Measurements from ENCODE around the gene PHLDA1.
A peak's percentile ranks its signal among the peaks of the same experiment; 100 is the strongest.
"Not testable (repeated sequence)": the region's sequence is repeated elsewhere in the genome, so short reads cannot be mapped to it uniquely, and the experiment has no call there.

Gene PHLDA1

DNA sequence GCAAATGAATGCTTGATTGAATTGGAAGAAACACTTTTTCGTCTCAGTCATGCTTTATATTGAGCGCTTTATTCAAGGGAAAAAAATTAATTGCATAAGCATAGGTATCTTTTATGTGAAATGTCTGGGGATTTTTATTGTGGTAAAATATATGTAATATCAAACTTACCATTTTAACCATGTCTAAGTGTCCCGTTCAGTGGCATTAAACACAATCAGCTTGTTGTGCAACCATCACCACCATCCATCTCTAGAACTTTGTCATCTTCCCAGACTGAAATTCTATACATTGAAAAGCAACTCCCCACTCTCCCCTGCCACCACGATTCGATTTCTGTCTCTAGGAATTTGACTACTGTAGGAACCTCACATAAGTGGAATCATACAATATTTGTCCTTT, 39.8 kb downstream of the PHLDA1 start:
- peaks cover 50% of the 10 kb centered on the region for H3K4me1 Mint-ChIP-seq (ENCODE audit: low read depth)
- peaks cover 6% of the 10 kb centered on the region for H3K36me3 Mint-ChIP-seq (ENCODE audit: low read depth)
- H3K27ac Mint-ChIP-seq: no peak overlapping the region
- H3K27me3 Mint-ChIP-seq: no peaks in the 10 kb centered on the region
- H3K9me3 Mint-ChIP-seq: no peaks in the 10 kb centered on the region
- no peak overlapping the region for H3K4me3 Mint-ChIP-seq

- no peaks in the 10 kb centered on the region for H3K27me3 Mint-ChIP-seq
- H3K9me3 Mint-ChIP-seq: no peaks in the 10 kb centered on the region
- H3K27ac Mint-ChIP-seq: no peak overlapping the region
- H3K4me1 Mint-ChIP-seq (ENCODE audit: low read depth): peaks cover 52% of the 10 kb centered on the region
- peaks cover 6% of the 10 kb centered on the region for H3K36me3 Mint-ChIP-seq (ENCODE audit: low read depth)
- H3K4me3 Mint-ChIP-seq: no peak overlapping the region
These were observed 41.2 kb downstream of the PHLDA1 start for GRCh38 chr12:75990189-75990912.

DNA sequence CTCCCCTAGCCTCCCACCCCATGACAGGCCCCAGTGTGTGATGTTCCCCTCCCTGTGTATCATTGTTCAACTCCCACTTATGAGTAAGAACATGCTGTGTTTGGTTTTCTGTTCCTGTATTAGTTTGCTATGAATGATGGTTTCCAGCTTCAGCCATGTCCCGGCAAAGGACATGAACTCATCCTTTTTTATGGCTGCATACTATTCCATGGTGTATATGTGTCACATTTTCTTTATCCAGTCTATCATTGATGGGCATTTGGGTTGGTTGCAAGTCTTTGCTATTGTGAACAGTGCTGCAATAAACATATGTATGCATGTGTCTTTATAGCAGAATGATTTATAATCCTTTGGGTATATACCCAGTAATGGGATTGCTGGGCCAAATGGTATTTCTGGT, 43.9 kb downstream of the PHLDA1 start:
- not testable (repeated sequence) for H3K36me3 Mint-ChIP-seq (ENCODE audit: low read depth)
- H3K4me1 Mint-ChIP-seq (ENCODE audit: low read depth): peaks cover 53% of the 10 kb centered on the region

GRCh38 chr12:75986001-75986746, 45.4 kb downstream of the PHLDA1 start:
- Mint-ChIP-seq H3K9me3 (no peaks in the 10 kb centered on the region), H3K36me3 (ENCODE audit: low read depth) (peaks cover 6% of the 10 kb centered on the region), H3K27ac (no peak overlapping the region)

More for the DNA sequence above, 43.9 kb downstream of the PHLDA1 start:
- H3K4me3 Mint-ChIP-seq, H3K9me3 Mint-ChIP-seq, H3K27me3 Mint-ChIP-seq, H3K27ac Mint-ChIP-seq: not testable (repeated sequence)

GRCh38 chr12:75985566-75985965, 46.0 kb downstream of the PHLDA1 start:
- no peak overlapping the region for H3K4me3 Mint-ChIP-seq
- no peak overlapping the region for H3K27ac Mint-ChIP-seq
- H3K36me3 Mint-ChIP-seq (ENCODE audit: low read depth): peaks cover 6% of the 10 kb centered on the region
- H3K27me3 Mint-ChIP-seq: no peaks in the 10 kb centered on the region
- H3K4me1 Mint-ChIP-seq (ENCODE audit: low read depth): peaks cover 63% of the 10 kb centered on the region
- H3K9me3 Mint-ChIP-seq: no peaks in the 10 kb centered on the region

More at GRCh38 chr12:75986001-75986746, 45.4 kb downstream of the PHLDA1 start:
- peaks cover 57% of the 10 kb centered on the region for H3K4me1 Mint-ChIP-seq (ENCODE audit: low read depth)
- H3K27me3 Mint-ChIP-seq: no peaks in the 10 kb centered on the region
- no peak overlapping the region for H3K4me3 Mint-ChIP-seq

DNA sequence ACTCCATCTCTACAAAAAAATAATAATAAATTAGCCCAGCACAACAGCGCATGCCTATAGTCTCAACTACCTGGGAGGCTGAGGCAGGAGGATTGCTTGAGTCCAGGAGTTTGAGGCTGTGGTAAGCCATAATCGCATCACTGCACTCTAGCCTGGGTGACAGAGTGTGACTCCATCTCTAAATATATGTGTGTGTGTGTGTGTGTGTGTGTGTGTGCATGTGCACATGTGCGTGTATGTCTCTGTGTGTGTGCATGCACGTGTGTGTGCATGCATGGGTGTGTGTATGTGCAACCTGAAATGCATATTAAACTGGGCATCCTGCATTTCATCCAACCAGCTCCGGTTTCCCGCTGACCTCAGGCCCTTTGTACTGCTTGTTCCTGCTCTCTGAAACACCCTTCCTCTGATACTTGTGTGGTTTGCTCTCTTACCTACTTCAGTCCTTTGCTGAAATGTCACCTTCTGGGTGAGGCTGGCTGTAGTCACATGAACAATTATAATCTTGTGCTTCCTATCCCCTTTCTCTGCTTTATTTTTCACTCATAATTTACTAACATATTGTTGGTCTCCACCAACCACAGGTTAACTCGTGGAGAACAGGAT, 46.9 kb downstream of the PHLDA1 start:
- peak overlapping the region; percentile 19 for H3K27ac Mint-ChIP-seq
- no peaks in the 10 kb centered on the region for H3K9me3 Mint-ChIP-seq
- no peaks in the 10 kb centered on the region for H3K27me3 Mint-ChIP-seq
- H3K4me1 Mint-ChIP-seq (ENCODE audit: low read depth): peaks cover 72% of the 10 kb centered on the region
- no peak overlapping the region for H3K4me3 Mint-ChIP-seq
- H3K36me3 Mint-ChIP-seq (ENCODE audit: low read depth): peaks cover 6% of the 10 kb centered on the region

DNA sequence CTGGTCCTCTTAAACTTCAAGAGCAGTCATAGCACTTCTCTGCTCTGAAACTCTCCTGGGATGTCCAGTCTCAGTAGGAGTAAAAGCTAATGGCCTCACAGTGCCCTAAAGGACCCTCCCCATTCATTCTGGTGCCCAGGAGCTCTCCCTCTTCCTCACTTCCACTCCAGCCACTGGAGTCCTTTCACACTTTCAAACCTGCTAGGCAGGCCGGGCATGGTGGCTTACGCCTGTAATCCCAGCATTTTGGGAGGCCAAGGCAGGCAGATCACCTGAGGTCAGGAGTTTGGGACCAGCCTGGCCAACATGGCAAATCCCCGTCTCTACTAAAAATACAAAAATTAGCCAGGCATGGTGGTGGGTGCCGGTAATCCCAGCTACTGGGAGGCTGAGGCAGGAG, 47.7 kb downstream of the PHLDA1 start:
- peaks cover 81% of the 10 kb centered on the region for H3K4me1 Mint-ChIP-seq (ENCODE audit: low read depth)
- not testable (repeated sequence) for H3K4me3 Mint-ChIP-seq; H3K9me3 Mint-ChIP-seq; H3K27me3 Mint-ChIP-seq; H3K27ac Mint-ChIP-seq; H3K36me3 Mint-ChIP-seq (ENCODE audit: low read depth)

- Mint-ChIP-seq H3K27ac (peak overlapping the region; percentile 46), H3K27me3 (no peaks in the 10 kb centered on the region), H3K4me3 (no peak overlapping the region), H3K4me1 (ENCODE audit: low read depth) (peaks cover 86% of the 10 kb centered on the region), H3K9me3 (no peaks in the 10 kb centered on the region), H3K36me3 (ENCODE audit: low read depth) (peaks cover 3% of the 10 kb centered on the region)
These were observed 48.5 kb downstream of the PHLDA1 start for GRCh38 chr12:75982979-75983660.

GRCh38 chr12:75982169-75982564, 49.4 kb downstream of the PHLDA1 start:
- Mint-ChIP-seq H3K9me3 (no peaks in the 10 kb centered on the region), H3K4me1 (ENCODE audit: low read depth) (peaks cover 93% of the 10 kb centered on the region), H3K36me3 (ENCODE audit: low read depth) (no peaks in the 10 kb centered on the region), H3K27me3 (no peaks in the 10 kb centered on the region), H3K4me3 (no peak overlapping the region), H3K27ac (peak overlapping the region; percentile 49)

GRCh38 chr12:75981247-75982168, 50.1 kb downstream of the PHLDA1 start:
- no peak overlapping the region for H3K4me3 Mint-ChIP-seq
- peaks cover 97% of the 10 kb centered on the region for H3K4me1 Mint-ChIP-seq (ENCODE audit: low read depth)
- peak overlapping the region; percentile 3 for H3K27ac Mint-ChIP-seq
- H3K9me3 Mint-ChIP-seq: no peaks in the 10 kb centered on the region
- no peaks in the 10 kb centered on the region for H3K36me3 Mint-ChIP-seq (ENCODE audit: low read depth)
- no peaks in the 10 kb centered on the region for H3K27me3 Mint-ChIP-seq

GRCh38 chr12:75979181-75979580, 52.4 kb downstream of the PHLDA1 start:
- Mint-ChIP-seq H3K27ac (peak overlapping the region; percentile 98), H3K36me3 (ENCODE audit: low read depth) (no peaks in the 10 kb centered on the region), H3K4me1 (ENCODE audit: low read depth) (peaks cover 94% of the 10 kb centered on the region), H3K9me3 (no peaks in the 10 kb centered on the region), H3K27me3 (no peaks in the 10 kb centered on the region), H3K4me3 (peak overlapping the region; percentile 67)

DNA sequence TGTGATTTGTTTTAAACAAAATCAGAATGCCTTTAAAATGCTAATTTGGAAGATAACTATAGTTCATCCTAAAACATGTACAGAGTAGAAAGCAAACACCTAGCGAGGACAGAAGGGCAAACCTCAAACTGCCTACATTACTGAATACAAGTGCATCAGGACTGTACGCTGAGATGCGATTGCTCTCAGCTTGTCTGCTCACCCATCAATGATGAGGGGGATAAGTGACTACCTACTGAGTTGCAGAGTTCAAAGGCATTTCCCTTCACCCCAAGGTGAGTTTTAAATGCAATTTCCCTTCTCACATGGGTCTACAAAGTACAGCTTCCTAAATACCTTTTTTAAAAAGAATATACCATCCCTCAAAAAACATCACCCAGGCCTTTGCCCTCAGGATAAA, 52.9 kb downstream of the PHLDA1 start:
- H3K27ac Mint-ChIP-seq: peak overlapping the region; percentile 98
- no peaks in the 10 kb centered on the region for H3K36me3 Mint-ChIP-seq (ENCODE audit: low read depth)
- H3K4me1 Mint-ChIP-seq (ENCODE audit: low read depth): peaks cover 94% of the 10 kb centered on the region
- no peaks in the 10 kb centered on the region for H3K27me3 Mint-ChIP-seq
- peak overlapping the region; percentile 67 for H3K4me3 Mint-ChIP-seq
- no peaks in the 10 kb centered on the region for H3K9me3 Mint-ChIP-seq

DNA sequence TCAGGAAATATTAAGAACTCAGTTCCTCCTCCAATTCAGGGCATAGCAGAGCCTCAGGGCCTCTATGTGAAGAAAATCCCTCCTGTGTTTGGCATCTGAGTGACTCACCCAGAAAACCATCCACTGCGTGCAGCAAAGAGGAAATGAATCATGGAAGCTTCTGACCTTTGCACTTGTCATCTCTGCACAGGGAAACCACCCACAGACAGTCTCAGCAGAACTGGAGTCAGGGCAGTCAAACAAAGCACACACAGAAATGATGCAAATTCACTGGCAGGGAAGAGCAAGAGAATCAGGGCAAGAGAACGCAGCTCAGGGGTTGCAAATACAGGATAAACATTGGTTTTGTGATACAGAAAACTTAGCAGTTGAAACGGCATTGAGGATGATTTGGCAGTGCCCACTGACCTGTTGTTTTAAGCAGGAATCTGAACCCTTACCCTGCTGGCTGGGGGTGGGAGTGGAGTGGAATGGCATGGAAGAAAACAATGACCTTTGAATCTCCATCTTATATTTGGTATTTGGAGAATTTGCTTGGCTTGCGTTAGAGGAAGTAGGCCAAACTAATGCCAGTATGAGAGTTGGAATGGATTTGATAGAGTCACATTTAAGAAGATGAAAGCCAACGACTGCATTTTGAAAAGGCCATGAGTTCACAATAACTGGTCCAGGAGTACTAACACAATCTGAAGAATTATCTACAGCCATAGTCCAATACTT, 53.5 kb downstream of the PHLDA1 start:
- Mint-ChIP-seq H3K9me3 (no peaks in the 10 kb centered on the region), H3K36me3 (ENCODE audit: low read depth) (no peaks in the 10 kb centered on the region), H3K4me1 (ENCODE audit: low read depth) (peaks cover 93% of the 10 kb centered on the region), H3K27ac (peak overlapping the region; percentile 98), H3K4me3 (peak overlapping the region; percentile 67), H3K27me3 (no peaks in the 10 kb centered on the region)

- Mint-ChIP-seq H3K4me1 (ENCODE audit: low read depth) (peaks cover 93% of the 10 kb centered on the region), H3K36me3 (ENCODE audit: low read depth) (no peaks in the 10 kb centered on the region), H3K27me3 (no peaks in the 10 kb centered on the region), H3K9me3 (no peaks in the 10 kb centered on the region), H3K27ac (peak overlapping the region; percentile 98), H3K4me3 (peak overlapping the region; percentile 67)
These were observed 54.0 kb downstream of the PHLDA1 start for GRCh38 chr12:75977590-75977951.

Data from stimulated activated naive CD8-positive, alpha-beta T cell treated with anti-CD3 and anti-CD28 coated beads, Interleukin-15, Interleukin-2, amounts not matched to agents 100 ng/mL and 50 ng/mL, for 24 hours (primary cell).